Thyroid gland (tissue), 4 donors: Measurements from ENCODE around the gene CDC42BPA. TPM values are rescaled to one million over a fixed set of nuclear protein-coding genes. Genes with fewer than 3 reads are reported as not detected.

Source experiments
- DNase-seq, 2 donors: peaks; one replicate each; pipeline ENCODE4 v3.0.0-alpha.2; 2019
- H3K27ac ChIP-seq, 3 donors: fragments of 200-600 bp; sonication (generic); 1 replicate in 2 of 3; 2 replicates in 1 of 3; pipeline ENCODE4 v1.5.1; 2016 to 2019; ENCODE audit warnings: mild to moderate bottlenecking in 1 of 3, moderate library complexity in 1 of 3
- H3K27me3 ChIP-seq: fragments of 200-600 bp; sonication (generic); one replicate; pipeline ENCODE4 v1.5.1; 2019
- H3K36me3 ChIP-seq, 2 donors: fragments of 200-600 bp; sonication (generic); one replicate each; pipeline ENCODE4 v1.5.1; 2016 to 2019
- H3K4me1 ChIP-seq, 2 donors: fragments of 200-600 bp; sonication (generic); one replicate each; pipeline ENCODE4 v1.5.1; 2017 to 2019
- H3K4me3 ChIP-seq, 3 donors: fragments of 200-600 bp; sonication (generic); replicated peaks in 1 of 3; 1 replicate in 2 of 3; 2 replicates in 1 of 3; pipeline ENCODE4 v1.5.1; 2016; ENCODE audit warnings: mild to moderate bottlenecking in 1 of 3
- H3K9me3 ChIP-seq: fragments of 200-600 bp; sonication (generic); one replicate; pipeline ENCODE4 v1.5.1; 2017
- CTCF ChIP-seq, 6 experiments: fragments of 200-600 bp in 3 of 6; fragments of 450-650 bp in 3 of 6; sonication (generic) in 3 of 6; IDR thresholded peaks; one replicate each; pipeline ENCODE4 v1.5.1; 2016 to 2019; ENCODE audit warnings: antibody characterized with exemption in 6 of 6, mild to moderate bottlenecking in 2 of 6, inconsistent platforms in 1 of 6, moderate library complexity in 1 of 6
- POLR2A ChIP-seq, 2 donors: fragments of 450-650 bp; IDR thresholded peaks; one replicate each; pipeline ENCODE4 v1.6.1; 2017; ENCODE audit warnings: antibody characterized with exemption in 2 of 2, mild to moderate bottlenecking in 2 of 2, moderate library complexity in 1 of 2
- WGBS, 2 donors: methylation state at CpG; one replicate each; pipeline ENCODE4 v1.1.5; 2017; 5-methylcytosine and 5-hydroxymethylcytosine counted together
- intact Hi-C: fragments of 100-400 bp; cut with DNase I; formaldehyde crosslinking; loops from one replicate; pipeline ENCODE4 v1.15.1; 2023
- total RNA-seq, 4 donors: library from RNA; depleted of rRNA; stranded (reverse); fragments of >200 nt; gene quantifications; one replicate each; pipeline ENCODE4 v1.2.3, GENCODE V29; 2016

Gene CDC42BPA
- total RNA-seq, 4 donors from 2014 or later, result 25.0 to 50.0 (median 30.5) TPM

GRCh38 chr1:227072991-227073390, 245.3 kb downstream of the CDC42BPA start:
- 83 to 88% methylated on average over 2 of the region's 2 CpGs for WGBS, 2 donors
- Histone ChIP-seq H3K4me1 (no peaks in the 10 kb centered on the region), H3K4me3 (no peak overlapping the region), H3K36me3 (peaks cover 0 to 7% of the 10 kb centered on the region in 2 donors), H3K27ac (no peak overlapping the region), H3K9me3 (no peaks in the 10 kb centered on the region), H3K27me3 (no peaks in the 10 kb centered on the region)
- TF ChIP-seq CTCF (IDR thresholded peaks at IDR 0.05) (no peak), POLR2A (IDR thresholded peaks at IDR 0.05) (no peak)
- DNase-seq, result no peak
- intact Hi-C loops, result no loop called here

DNA sequence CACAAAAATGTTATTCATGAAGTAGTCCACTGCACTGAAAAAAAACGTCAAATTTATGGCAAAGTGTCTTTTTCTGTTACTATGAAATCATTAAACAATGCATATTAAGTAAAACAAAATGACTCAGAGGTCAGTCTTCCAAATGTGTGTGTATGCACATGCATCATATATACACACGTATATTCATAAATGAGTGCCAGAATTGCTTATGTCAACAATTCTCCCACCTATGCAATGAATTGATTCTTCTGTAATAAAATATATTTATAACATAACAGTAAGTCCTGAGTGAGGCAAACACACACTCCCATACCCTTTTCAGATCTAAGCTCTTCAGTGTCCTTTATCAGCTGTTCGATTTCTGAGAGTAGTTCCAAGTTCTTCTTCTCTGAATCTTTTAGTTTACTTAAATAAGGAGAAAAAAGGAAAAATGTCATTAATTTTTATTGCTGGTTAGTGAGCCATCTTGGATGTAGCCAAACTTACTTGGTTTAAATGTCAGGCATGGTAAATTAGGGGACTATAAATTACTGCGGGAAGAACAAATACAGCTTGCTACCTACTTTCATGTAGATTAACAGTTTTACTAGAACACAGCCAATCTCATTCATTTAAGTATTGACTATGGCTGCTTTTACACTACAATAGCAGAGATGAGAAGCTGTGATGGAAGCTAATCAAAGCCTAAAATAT, 246.3 kb downstream of the CDC42BPA start:
- Histone ChIP-seq H3K27ac (no peak overlapping the region), H3K27me3 (no peaks in the 10 kb centered on the region), H3K9me3 (no peaks in the 10 kb centered on the region), H3K4me3 (no peak overlapping the region), H3K36me3 (peaks cover 0 to 7% of the 10 kb centered on the region in 2 donors), H3K4me1 (no peaks in the 10 kb centered on the region)
- intact Hi-C loops, result no loop called here
- no peak for TF ChIP-seq CTCF (IDR thresholded peaks at IDR 0.05)
- TF ChIP-seq POLR2A (IDR thresholded peaks at IDR 0.05), result no peak
- no peak for DNase-seq
- WGBS, 2 donors, result 88 to 94% methylated on average over 4 of the region's 4 CpGs

GRCh38 chr1:227070638-227071285, 247.5 kb downstream of the CDC42BPA start:
- DNase-seq, result no peak
- H3K27me3 ChIP-seq, result no peaks in the 10 kb centered on the region
- intact Hi-C loops, result no loop called here
- TF ChIP-seq POLR2A (IDR thresholded peaks at IDR 0.05), result no peak
- TF ChIP-seq CTCF (IDR thresholded peaks at IDR 0.05), result no peak
- H3K9me3 ChIP-seq, result no peaks in the 10 kb centered on the region
- H3K4me3 ChIP-seq, result no peak overlapping the region
- peaks cover 0 to 7% of the 10 kb centered on the region in 2 donors for H3K36me3 ChIP-seq
- no peaks in the 10 kb centered on the region for H3K4me1 ChIP-seq
- WGBS, 2 donors, result 95 to 97% methylated on average over 4 of the region's 4 CpGs
- H3K27ac ChIP-seq, result no peak overlapping the region

DNA sequence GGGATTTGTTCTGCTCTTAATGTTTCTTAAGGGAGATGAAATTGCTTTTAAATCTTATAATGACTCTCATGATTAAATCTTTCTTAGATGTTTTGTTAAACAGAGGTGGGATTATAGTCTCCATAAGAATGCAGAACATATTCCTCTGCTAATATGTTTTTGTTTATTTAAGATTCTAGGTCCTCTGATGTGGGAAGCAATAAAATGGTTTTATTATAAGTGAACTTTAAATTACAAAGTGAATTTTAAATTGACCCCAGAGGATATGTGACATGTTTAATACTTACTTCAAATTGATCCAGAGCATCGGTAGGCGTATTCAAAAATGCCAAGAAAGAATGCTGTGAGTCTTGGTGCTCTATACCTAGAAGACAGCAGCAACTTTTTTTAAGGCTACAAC, 248.8 kb downstream of the CDC42BPA start:
- Histone ChIP-seq H3K9me3 (no peaks in the 10 kb centered on the region), H3K27me3 (no peaks in the 10 kb centered on the region), H3K36me3 (peaks cover 0 to 7% of the 10 kb centered on the region in 2 donors), H3K4me3 (no peak overlapping the region), H3K27ac (no peak overlapping the region), H3K4me1 (no peaks in the 10 kb centered on the region)
- intact Hi-C loops, result no loop called here
- no peak for TF ChIP-seq CTCF (IDR thresholded peaks at IDR 0.05)
- WGBS, 2 donors, result 91 to 97% methylated on average over 2 of the region's 2 CpGs
- DNase-seq, result no peak

DNA sequence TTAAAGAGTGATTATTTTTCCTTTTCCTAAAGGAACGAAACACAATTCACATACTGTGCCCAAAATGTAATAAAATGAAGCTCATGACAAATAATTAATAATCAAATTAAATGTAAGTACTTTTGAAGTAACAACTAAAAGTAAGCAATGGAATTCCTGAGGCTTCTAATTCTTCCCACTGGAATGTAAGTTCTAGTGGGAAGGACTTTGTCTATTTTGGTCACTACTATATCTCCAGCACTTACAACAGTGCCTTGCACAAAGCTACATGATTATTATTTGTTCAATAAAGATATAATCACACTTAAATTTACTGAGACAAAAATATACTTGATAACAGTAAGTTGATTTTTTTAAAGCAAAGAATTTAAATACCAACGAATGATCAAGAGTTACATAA, 249.4 kb downstream of the CDC42BPA start:
- no peak for TF ChIP-seq POLR2A (IDR thresholded peaks at IDR 0.05)
- no peak for TF ChIP-seq CTCF (IDR thresholded peaks at IDR 0.05)
- 89 to 94% methylated on average over 2 of the region's 2 CpGs for WGBS, 2 donors
- H3K4me1 ChIP-seq, result no peaks in the 10 kb centered on the region
- H3K27me3 ChIP-seq, result no peaks in the 10 kb centered on the region
- H3K4me3 ChIP-seq, result no peak overlapping the region
- no peak for DNase-seq
- H3K36me3 ChIP-seq, result peaks cover 0 to 7% of the 10 kb centered on the region in 2 donors
- intact Hi-C loops, result no loop called here
- no peaks in the 10 kb centered on the region for H3K9me3 ChIP-seq
- H3K27ac ChIP-seq, result no peak overlapping the region
